HG02763 (cell line): ENCODE results near the gene GCSAML.
"Not testable (repeated sequence)": the region's sequence is repeated elsewhere in the genome, so short reads cannot be mapped to it uniquely, and the experiment has no call there.

Experiments used
- ATAC-seq: cut with Tn5 transposase; IDR thresholded peaks from one replicate; pipeline ENCODE4 v1.9.1; 2021; ENCODE audit warnings: mild to moderate bottlenecking, moderate library complexity; ENCODE audit not compliant: unreplicated experiment

GCSAML gene

GRCh38 chr1:247548769-247549182 is at the start of gene GCSAML:
TSS of gene GCSAML (plus strand) at chr1:247549134. CDS start at chr1:247549192, 58 bp downstream.
- no peak for ATAC-seq

- no peak for ATAC-seq
Observed at GRCh38 chr1:247500865-247501264, 48.1 kb upstream of the GCSAML start.

GRCh38 chr1:247506831-247507230 is 42.1 kb upstream of the GCSAML start:
- no peak for ATAC-seq

- no peak for ATAC-seq
Observed at GRCh38 chr1:247517795-247518612, 30.9 kb upstream of the GCSAML start.

GRCh38 chr1:247518613-247518891 is 30.4 kb upstream of the GCSAML start:
- ATAC-seq, result no peak

GRCh38 chr1:247521886-247522285 is 27.0 kb upstream of the GCSAML start:
- not testable (repeated sequence) for ATAC-seq

- no peak for ATAC-seq
Observed at GRCh38 chr1:247528812-247529474, 20.0 kb upstream of the GCSAML start.

GRCh38 chr1:247529771-247530355 is 19.1 kb upstream of the GCSAML start:
- ATAC-seq, result no peak

- ATAC-seq, result no peak
Observed at GRCh38 chr1:247530785-247531184, 18.1 kb upstream of the GCSAML start.

- ATAC-seq, result no peak
Observed at GRCh38 chr1:247531937-247532336, 17.0 kb upstream of the GCSAML start.

- ATAC-seq, result no peak
Observed at GRCh38 chr1:247535402-247535801, 13.5 kb upstream of the GCSAML start.

- no peak for ATAC-seq
Observed at GRCh38 chr1:247536340-247536739, 12.6 kb upstream of the GCSAML start, which contains the start of gene OR2C3. TSS of gene OR2C3 (minus strand) at chr1:247536440. CDS start at chr1:247532511, 3,929 bp downstream.

- ATAC-seq, result no peak
Observed at GRCh38 chr1:247538561-247538960, 10.4 kb upstream of the GCSAML start.

GRCh38 chr1:247539215-247539614 is 9.7 kb upstream of the GCSAML start:
- no peak for ATAC-seq

- no peak for ATAC-seq
Observed at GRCh38 chr1:247540581-247540980, 8.4 kb upstream of the GCSAML start.

GRCh38 chr1:247542811-247543210 is 6.1 kb upstream of the GCSAML start:
- ATAC-seq, result no peak

- ATAC-seq, result no peak
Observed at GRCh38 chr1:247548092-247548491, 842 bp upstream of the GCSAML start.

GRCh38 chr1:247551721-247552120 is 2.8 kb downstream of the GCSAML start:
- no peak for ATAC-seq

GRCh38 chr1:247552231-247552630 is 3.3 kb downstream of the GCSAML start:
- ATAC-seq, result no peak

GRCh38 chr1:247557926-247558674 is 9.2 kb downstream of the GCSAML start:
- ATAC-seq, result no peak

- ATAC-seq, result no peak
Observed at GRCh38 chr1:247561711-247562110, 12.8 kb downstream of the GCSAML start.
